Measurements from ENCODE around the gene ABHD17C.

The ABHD17C gene

GRCh38 chr15:80787316-80787715 is 92.2 kb downstream of the ABHD17C start:
- DNase-seq (ENCODE audit: low spot score), result no peak

GRCh38 chr15:80788536-80788935 is 93.4 kb downstream of the ABHD17C start:
- no peak for DNase-seq (ENCODE audit: low spot score)

GRCh38 chr15:80789296-80789695 is 94.2 kb downstream of the ABHD17C start:
- peak; percentile 54 for DNase-seq (ENCODE audit: low spot score)

GRCh38 chr15:80789796-80790195 is 94.7 kb downstream of the ABHD17C start:
- DNase-seq (ENCODE audit: low spot score), result no peak

- no peak for DNase-seq (ENCODE audit: low spot score)
These were observed 95.1 kb downstream of the ABHD17C start for GRCh38 chr15:80790236-80790635.

- DNase-seq (ENCODE audit: low spot score), result no peak
These were observed 95.9 kb downstream of the ABHD17C start for GRCh38 chr15:80791004-80791403.

GRCh38 chr15:80796407-80796806 is 101.3 kb downstream of the ABHD17C start:
- no peak for DNase-seq (ENCODE audit: low spot score)

GRCh38 chr15:80798911-80799310 is 103.8 kb downstream of the ABHD17C start:
- DNase-seq (ENCODE audit: low spot score), result no peak

- no peak for DNase-seq (ENCODE audit: low spot score)
These were observed 105.0 kb downstream of the ABHD17C start for GRCh38 chr15:80800067-80800466.

GRCh38 chr15:80801891-80802680 is 107.0 kb downstream of the ABHD17C start:
- DNase-seq (ENCODE audit: low spot score), result no peak

GRCh38 chr15:80803580-80804525 is 108.7 kb downstream of the ABHD17C start:
- no peak for DNase-seq (ENCODE audit: low spot score)

GRCh38 chr15:80804970-80805495 is 109.9 kb downstream of the ABHD17C start:
- DNase-seq (ENCODE audit: low spot score), result no peak

Data from AG08395 (cell line).